HCT116 (cell line): Measurements from ENCODE around the gene ELAVL1. TPM values are rescaled to one million over a fixed set of nuclear protein-coding genes. Genes with fewer than 3 reads are reported as not detected.

Experiments used
- ATAC-seq: fragments of 200-7000 bp; cut with Tn5 transposase; 2 replicates; pipeline ENCODE4 v1.9.1; 2020; ENCODE audit warnings: mild to moderate bottlenecking, moderate library complexity
- BruUV-seq: library from RNA; stranded (reverse); fragments of 400-500 nt; replicated peaks from 2 replicates; lab custom pipeline; 2021; lab: Mats Ljungman, UMichigan
- CTCF ChIA-PET: fragments of 300-600 bp; sonication (Branson Sonifier 250); formaldehyde crosslinking; loops from one replicate; lab custom pipeline; 2021; ENCODE audit warnings: antibody characterized with exemption; lab: Charles Lee
- POLR2A ChIA-PET: fragments of 300-600, 350-600 bp; sonication (Branson Sonifier 250); formaldehyde crosslinking; loops from one replicate; lab custom pipeline; 2021; ENCODE audit warnings: antibody characterized with exemption; lab: Charles Lee
- RAD21 ChIA-PET, 2 experiments: fragments of 300-600 bp; sonication (Branson Sonifier 250); formaldehyde crosslinking; loops; one replicate each; lab custom pipeline; 2023; ENCODE audit warnings: low total read pairs in 2 of 2; ENCODE audit not compliant: uncharacterized antibody in 2 of 2, unreplicated experiment in 2 of 2, low non-redundant PET in 1 of 2; lab: Charles Lee
- DNase-seq: peaks from one replicate; pipeline ENCODE4 v3.0.0-alpha.2; 2010; ENCODE audit warnings: low read depth, low spot score
- H2AFZ ChIP-seq: fragments of 200-600 bp; shearing (Covaris generic), sonication (generic); 2 replicates; pipeline ENCODE4 v1.6.1; 2017; ENCODE audit warnings: low read depth, mixed run types, mixed read lengths, antibody characterized with exemption, low read length; ENCODE audit not compliant: poor library complexity, severe bottlenecking
- H3K27ac ChIP-seq: 2 replicates; pipeline ENCODE4 v1.5.1; 2012; ENCODE audit warnings: low read depth, low read length
- H3K27me3 ChIP-seq: fragments of 200-600 bp; sonication (generic); 2 replicates; pipeline ENCODE4 v1.6.1; 2016; ENCODE audit warnings: mixed run types, low read length, mixed read lengths; ENCODE audit not compliant: insufficient read depth
- H3K36me3 ChIP-seq, 2 experiments: fragments of 200-500 bp in 1 of 2; fragments of 200-600 bp in 1 of 2; sonication (Bioruptor generic) in 1 of 2; sonication (generic) in 1 of 2; 2 replicates each; pipeline versions ENCODE4 v1.5.1 to v1.6.1; 2014 to 2016; ENCODE audit warnings: low read length in 2 of 2, inconsistent platforms in 1 of 2, mixed read lengths in 1 of 2, mixed run types in 1 of 2; ENCODE audit not compliant: insufficient read depth in 2 of 2, control insufficient read depth in 1 of 2
- H3K4me1 ChIP-seq, 2 experiments: fragments of 200-600 bp in 1 of 2; sonication (generic) in 1 of 2; 2 replicates each; pipeline versions ENCODE4 v1.5.1 to v1.6.1; 2012 to 2017; ENCODE audit warnings: low read length in 2 of 2, inconsistent platforms in 1 of 2, mild to moderate bottlenecking in 1 of 2, mixed read lengths in 1 of 2, mixed run types in 1 of 2, moderate library complexity in 1 of 2; ENCODE audit not compliant: insufficient read depth in 2 of 2, control insufficient read depth in 1 of 2
- H3K4me2 ChIP-seq: fragments of 200-600 bp; sonication (generic); 2 replicates; pipeline ENCODE4 v1.6.1; 2017; ENCODE audit warnings: mixed run types, low read length, mixed read lengths
- H3K4me3 ChIP-seq, 2 experiments: fragments of 200-600 bp in 1 of 2; sonication (generic) in 1 of 2; replicated peaks in 1 of 2; 2 replicates each; pipeline ENCODE4 v1.5.1; 2011 to 2016; ENCODE audit warnings: low read length in 2 of 2, control low read depth in 1 of 2, low read depth in 1 of 2, mild to moderate bottlenecking in 1 of 2, mixed read lengths in 1 of 2, mixed run types in 1 of 2
- H3K79me2 ChIP-seq: fragments of 200-600 bp; sonication (generic); 2 replicates; pipeline ENCODE4 v1.6.1; 2017; ENCODE audit warnings: mild to moderate bottlenecking, mixed run types, low read length, moderate library complexity, mixed read lengths; ENCODE audit not compliant: insufficient read depth
- H3K9ac ChIP-seq: fragments of 200-600 bp; sonication (generic); 2 replicates; pipeline ENCODE4 v1.6.1; 2016; ENCODE audit warnings: low read length, mixed read lengths
- H3K9me2 ChIP-seq: fragments of 200-600 bp; sonication (generic), shearing (Covaris generic); 2 replicates; pipeline ENCODE4 v1.6.1; 2017; ENCODE audit warnings: mixed run types, mild to moderate bottlenecking, moderate library complexity; ENCODE audit not compliant: insufficient read depth
- H3K9me3 ChIP-seq, 2 experiments: fragments of 200-500 bp in 1 of 2; fragments of 200-600 bp in 1 of 2; sonication (Bioruptor generic) in 1 of 2; sonication (generic) in 1 of 2; 2 replicates each; pipeline ENCODE4 v1.6.1; 2014 to 2017; ENCODE audit warnings: low read length in 2 of 2, mixed read lengths in 2 of 2, inconsistent platforms in 1 of 2, low read depth in 1 of 2, mild to moderate bottlenecking in 1 of 2, mixed run types in 1 of 2, moderate library complexity in 1 of 2; ENCODE audit not compliant: control insufficient read depth in 1 of 2, insufficient read depth in 1 of 2
- H4K20me1 ChIP-seq: fragments of 200-600 bp; sonication (generic), shearing (Covaris generic); 2 replicates; pipeline ENCODE4 v1.6.1; 2017; ENCODE audit warnings: mixed run types, mild to moderate bottlenecking, moderate library complexity; ENCODE audit not compliant: insufficient read depth
- CEBPB ChIP-seq: IDR thresholded peaks from 2 replicates; pipeline ENCODE4 v1.6.1; 2012; ENCODE audit warnings: low read depth
- POLR2AphosphoS5 ChIP-seq: IDR thresholded peaks from 2 replicates; pipeline ENCODE4 v1.6.1; 2011; ENCODE audit warnings: mild to moderate bottlenecking, low read depth, low read length, moderate library complexity
- RAD21 ChIP-seq: IDR thresholded peaks from 2 replicates; pipeline ENCODE4 v1.6.1; 2012; ENCODE audit warnings: low read depth, mild to moderate bottlenecking
- intact Hi-C: fragments of 100-400 bp; cut with micrococcal nuclease; formaldehyde crosslinking; loops from 2 replicates; pipeline ENCODE4 v1.10.0; 2022
- total RNA-seq: library from RNA; stranded (reverse); gene quantifications from one replicate; pipeline ENCODE4 v1.2.1, GENCODE V29; 2021; ENCODE audit not compliant: unreplicated experiment
- TF ChIP-seq, protein P1 (sequence below), 3 experiments: fragments of 200-600 bp in 1 of 3; sonication (generic) in 1 of 3; IDR thresholded peaks in 2 of 3; conservative IDR thresholded peaks in 1 of 3; 2 replicates each; pipeline ENCODE4 v1.5.1; 2012 to 2017; ENCODE audit warnings: low read depth in 2 of 3, low read length in 2 of 3, antibody characterized with exemption in 1 of 3, borderline replicate concordance in 1 of 3, control low read depth in 1 of 3, mild to moderate bottlenecking in 1 of 3, mixed read lengths in 1 of 3, mixed run types in 1 of 3, moderate library complexity in 1 of 3; ENCODE audit not compliant: insufficient read depth in 1 of 3

Gene ELAVL1
- total RNA-seq, 1 experiment from 2014 or later, result 134 TPM

DNA sequence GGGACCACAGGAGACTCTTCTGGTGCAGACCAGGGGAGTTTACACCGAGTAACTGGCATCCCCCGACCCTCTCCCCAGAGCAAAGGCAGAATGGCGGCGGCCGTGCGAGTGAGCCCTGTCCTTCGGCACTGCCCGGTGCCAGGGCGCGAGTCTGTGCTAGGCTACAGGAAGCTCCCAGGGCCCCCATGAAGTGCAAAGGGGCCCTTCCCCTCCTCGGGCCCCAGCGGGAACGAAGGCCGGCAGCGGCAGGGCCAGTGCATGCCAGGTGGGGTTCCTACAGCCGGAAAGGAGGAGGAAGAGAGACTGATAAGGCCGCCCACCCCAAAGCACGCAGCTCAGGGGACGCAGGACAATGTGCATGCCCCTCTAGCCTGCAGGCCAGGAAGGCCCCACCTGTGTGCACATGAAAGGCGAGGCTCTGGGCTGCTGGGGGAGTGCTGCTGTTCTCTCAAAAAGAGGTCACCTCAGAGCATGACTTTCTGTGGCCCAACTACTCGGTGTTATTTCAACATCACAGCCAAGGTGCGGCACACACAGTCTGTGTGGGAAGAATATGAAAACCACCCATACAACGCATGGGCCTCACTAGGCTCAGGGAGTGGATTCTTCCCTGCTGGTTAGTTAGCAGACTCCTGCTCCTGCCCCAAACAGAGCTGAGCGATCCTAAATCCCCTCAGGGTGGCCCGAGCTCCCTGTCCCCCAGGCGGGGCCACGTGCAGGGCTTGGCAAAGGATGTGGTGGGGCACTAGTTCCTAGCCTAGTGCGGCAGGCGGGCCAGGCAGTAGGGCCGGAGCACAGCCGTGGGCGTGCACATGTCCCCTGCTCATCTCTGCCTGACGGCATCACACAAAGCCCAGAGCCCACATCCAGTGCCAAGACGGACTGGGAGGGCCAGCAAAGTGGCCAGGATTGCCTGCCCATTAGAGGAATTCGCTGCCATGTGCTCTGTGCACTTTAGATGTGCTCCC, 33.6 kb downstream of the ELAVL1 start:
- no TSS peak for BruUV-seq
- Histone ChIP-seq H3K79me2 (peaks cover 29% of the 10 kb centered on the region; the same call in 1 of the 2 replicates), H2AFZ (no peak overlapping the region), H3K4me2 (no peak overlapping the region), H3K36me3 (peaks cover 42 to 45% of the 10 kb centered on the region in 2 experiments; a peak in 3 of 4 replicates), H3K9me2 (no peaks in the 10 kb centered on the region), H3K9me3 (no peaks in the 10 kb centered on the region), H3K4me3 (no peak overlapping the region), H3K27me3 (no peaks in the 10 kb centered on the region), H3K4me1 (no peaks in the 10 kb centered on the region), H3K9ac (no peak overlapping the region), H3K27ac (no peak overlapping the region), H4K20me1 (no peaks in the 10 kb centered on the region)
- ATAC-seq (peak; percentile 12; the same call in 1 of the 2 replicates), DNase-seq (no peak)
- ChIA-PET RAD21 (no interaction called here), CTCF (interaction anchor here (0.5 to 1.5 kb wide), 4 partner anchors 10 to 873 kb away, joined by 3 to 5 read pairs (median 4); no protein-coding TSS in a partner anchor), POLR2A (no interaction called here)
- intact Hi-C loops, result no loop called here
- no peak for TF ChIP-seq POLR2AphosphoS5

GRCh38 chr19:7970716-7971448, 34.6 kb downstream of the ELAVL1 start:
- Histone ChIP-seq H3K79me2 (peaks cover 28% of the 10 kb centered on the region; the same call in 1 of the 2 replicates), H3K27ac (no peak overlapping the region), H3K9me3 (no peaks in the 10 kb centered on the region), H3K4me2 (no peak overlapping the region), H3K9ac (no peak overlapping the region), H2AFZ (no peak overlapping the region), H3K4me1 (no peaks in the 10 kb centered on the region), H3K36me3 (peaks cover 47 to 53% of the 10 kb centered on the region in 2 experiments; a peak in 3 of 4 replicates), H3K27me3 (no peaks in the 10 kb centered on the region), H3K9me2 (no peaks in the 10 kb centered on the region), H3K4me3 (no peak overlapping the region), H4K20me1 (no peaks in the 10 kb centered on the region)
- ChIA-PET CTCF (interaction anchor here (0.5 to 1.5 kb wide), 7 partner anchors 10 to 872 kb away, joined by 3 to 6 read pairs (median 4); partner anchors contain the start of gene TIMM44), POLR2A (interaction anchor here (0.8 kb wide), 1 partner anchor 27 kb away, joined by 4 read pairs; the partner anchor contains the start of gene TIMM44), RAD21 (no interaction called here)
- peak; percentile 8 for DNase-seq
- peak; percentile 87 for ATAC-seq
- TF ChIP-seq CEBPB (no peak), RAD21 (peak; percentile 75)
- TF ChIP-seq, protein P1, sequence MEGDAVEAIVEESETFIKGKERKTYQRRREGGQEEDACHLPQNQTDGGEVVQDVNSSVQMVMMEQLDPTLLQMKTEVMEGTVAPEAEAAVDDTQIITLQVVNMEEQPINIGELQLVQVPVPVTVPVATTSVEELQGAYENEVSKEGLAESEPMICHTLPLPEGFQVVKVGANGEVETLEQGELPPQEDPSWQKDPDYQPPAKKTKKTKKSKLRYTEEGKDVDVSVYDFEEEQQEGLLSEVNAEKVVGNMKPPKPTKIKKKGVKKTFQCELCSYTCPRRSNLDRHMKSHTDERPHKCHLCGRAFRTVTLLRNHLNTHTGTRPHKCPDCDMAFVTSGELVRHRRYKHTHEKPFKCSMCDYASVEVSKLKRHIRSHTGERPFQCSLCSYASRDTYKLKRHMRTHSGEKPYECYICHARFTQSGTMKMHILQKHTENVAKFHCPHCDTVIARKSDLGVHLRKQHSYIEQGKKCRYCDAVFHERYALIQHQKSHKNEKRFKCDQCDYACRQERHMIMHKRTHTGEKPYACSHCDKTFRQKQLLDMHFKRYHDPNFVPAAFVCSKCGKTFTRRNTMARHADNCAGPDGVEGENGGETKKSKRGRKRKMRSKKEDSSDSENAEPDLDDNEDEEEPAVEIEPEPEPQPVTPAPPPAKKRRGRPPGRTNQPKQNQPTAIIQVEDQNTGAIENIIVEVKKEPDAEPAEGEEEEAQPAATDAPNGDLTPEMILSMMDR (IDR thresholded peaks at IDR 0.05 in 2 of 3, conservative IDR thresholded peaks at IDR 0.05 in 1 of 3; ENCODE audit: borderline replicate concordance in 1 of 3, insufficient read depth in 1 of 3, low read depth in 2 of 3, low read length in 2 of 3), result peak; percentile 57 to 92 (median 81); a peak in 5 of 6 replicates
- intact Hi-C loops, result loop anchor here (1.0 kb wide), 1 partner anchor 282 kb away; no protein-coding TSS in a partner anchor
- no TSS peak for BruUV-seq
